ENCODE data around the gene ZNF385D. TPM values are rescaled to one million over a fixed set of nuclear protein-coding genes. Genes with fewer than 3 reads are reported as not detected.

ZNF385D gene
- total RNA-seq, 4 donors from 2014 or later: 0.41 to 5.0 (median 1.6) TPM

DNA sequence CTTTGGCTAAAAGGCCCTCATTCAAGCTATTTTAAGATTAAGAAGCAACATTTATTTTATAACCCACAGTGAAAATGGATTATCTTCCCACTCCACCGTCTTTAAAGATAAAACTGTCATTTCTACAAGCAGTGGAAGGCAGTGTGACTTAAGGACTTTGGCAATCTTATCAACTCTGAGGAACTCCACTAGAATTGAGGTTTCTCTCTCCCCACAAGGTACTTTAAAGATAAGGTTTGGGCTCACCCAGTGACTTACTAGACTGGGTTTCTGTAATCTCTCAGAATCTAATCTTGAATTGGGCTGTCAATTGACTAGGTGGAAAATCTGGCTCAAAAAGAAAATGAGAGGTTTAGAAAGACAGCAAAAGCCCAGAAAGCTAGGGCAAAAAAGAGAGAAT lies 21.7 kb downstream of the ZNF385D start:
- no peak for ATAC-seq
- intact Hi-C loops (cut with DNase I; ENCODE audit: low total_unique reads): no loop called here
- Histone ChIP-seq H3K27me3 (no peaks in the 10 kb centered on the region), H3K36me3 (no peaks in the 10 kb centered on the region), H3K9me3 (no peaks in the 10 kb centered on the region), H3K4me3 (no peak overlapping the region), H3K4me1 (no peaks in the 10 kb centered on the region), H3K27ac (no peak overlapping the region)
- in situ Hi-C loops (cut with MboI; ENCODE audit: low sequenced_read_pairs in 4 of 4): no loop called here
- TF ChIP-seq POLR2A (IDR thresholded peaks at IDR 0.05): no peak
- TF ChIP-seq, protein P1, sequence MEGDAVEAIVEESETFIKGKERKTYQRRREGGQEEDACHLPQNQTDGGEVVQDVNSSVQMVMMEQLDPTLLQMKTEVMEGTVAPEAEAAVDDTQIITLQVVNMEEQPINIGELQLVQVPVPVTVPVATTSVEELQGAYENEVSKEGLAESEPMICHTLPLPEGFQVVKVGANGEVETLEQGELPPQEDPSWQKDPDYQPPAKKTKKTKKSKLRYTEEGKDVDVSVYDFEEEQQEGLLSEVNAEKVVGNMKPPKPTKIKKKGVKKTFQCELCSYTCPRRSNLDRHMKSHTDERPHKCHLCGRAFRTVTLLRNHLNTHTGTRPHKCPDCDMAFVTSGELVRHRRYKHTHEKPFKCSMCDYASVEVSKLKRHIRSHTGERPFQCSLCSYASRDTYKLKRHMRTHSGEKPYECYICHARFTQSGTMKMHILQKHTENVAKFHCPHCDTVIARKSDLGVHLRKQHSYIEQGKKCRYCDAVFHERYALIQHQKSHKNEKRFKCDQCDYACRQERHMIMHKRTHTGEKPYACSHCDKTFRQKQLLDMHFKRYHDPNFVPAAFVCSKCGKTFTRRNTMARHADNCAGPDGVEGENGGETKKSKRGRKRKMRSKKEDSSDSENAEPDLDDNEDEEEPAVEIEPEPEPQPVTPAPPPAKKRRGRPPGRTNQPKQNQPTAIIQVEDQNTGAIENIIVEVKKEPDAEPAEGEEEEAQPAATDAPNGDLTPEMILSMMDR (IDR thresholded peaks at IDR 0.05 in 4 of 5, conservative IDR thresholded peaks at IDR 0.05 in 1 of 5): no peak
- no peak for DNase-seq

DNA sequence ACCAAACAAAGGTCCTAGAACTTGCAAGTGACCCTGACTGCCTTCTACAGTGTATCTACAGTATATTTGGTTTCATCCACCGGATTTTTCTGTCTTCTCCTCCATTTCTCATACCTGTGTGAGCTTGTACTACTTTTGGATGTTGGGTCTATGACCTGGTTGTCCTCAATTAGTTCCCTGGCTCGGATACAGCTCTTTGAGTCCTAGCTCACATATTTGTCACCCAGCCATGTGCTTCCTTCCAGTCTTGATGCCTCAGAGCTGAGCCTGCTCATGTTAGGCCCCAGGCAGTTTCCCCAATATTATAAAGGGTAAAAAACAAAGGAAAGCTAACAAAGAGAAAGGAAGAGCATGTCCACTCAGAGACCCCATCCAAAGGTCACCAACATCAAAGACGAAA lies 28.2 kb downstream of the ZNF385D start:
- Histone ChIP-seq H3K36me3 (no peaks in the 10 kb centered on the region), H3K4me1 (no peaks in the 10 kb centered on the region), H3K27ac (no peak overlapping the region), H3K27me3 (no peaks in the 10 kb centered on the region), H3K9me3 (no peaks in the 10 kb centered on the region), H3K4me3 (no peak overlapping the region)
- DNase-seq (no peak), ATAC-seq (no peak)
- in situ Hi-C loops (cut with MboI; ENCODE audit: low sequenced_read_pairs in 4 of 4) (no loop called here), intact Hi-C loops (cut with DNase I; ENCODE audit: low total_unique reads) (no loop called here)
- TF ChIP-seq, protein P1 (IDR thresholded peaks at IDR 0.05 in 4 of 5, conservative IDR thresholded peaks at IDR 0.05 in 1 of 5): no peak
- TF ChIP-seq POLR2A (IDR thresholded peaks at IDR 0.05): no peak

DNA sequence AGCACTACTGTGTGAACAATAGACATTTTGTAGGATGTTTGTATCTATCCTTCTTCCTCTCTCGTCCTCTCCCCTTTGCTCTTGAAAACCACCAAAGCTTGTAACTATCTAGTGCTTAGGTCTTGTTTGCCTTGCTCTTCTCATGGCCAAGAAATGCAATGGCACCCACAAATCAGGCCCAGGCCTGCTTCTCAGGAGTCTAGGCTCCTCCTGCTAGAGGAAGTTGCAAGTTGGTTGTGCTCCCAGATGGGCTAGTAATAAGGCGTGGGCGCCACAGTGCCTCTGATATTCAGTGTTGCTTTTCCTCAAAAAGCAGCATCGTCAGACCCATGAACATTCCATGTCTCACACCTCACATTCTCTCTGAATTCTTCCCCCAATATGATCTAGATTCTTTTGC lies 28.7 kb downstream of the ZNF385D start:
- TF ChIP-seq, protein P1 (IDR thresholded peaks at IDR 0.05 in 4 of 5, conservative IDR thresholded peaks at IDR 0.05 in 1 of 5): no peak
- TF ChIP-seq POLR2A (IDR thresholded peaks at IDR 0.05): no peak
- intact Hi-C loops (cut with DNase I; ENCODE audit: low total_unique reads): no loop called here
- DNase-seq (no peak), ATAC-seq (no peak)
- H3K4me3 ChIP-seq: no peak overlapping the region
- in situ Hi-C loops (cut with MboI; ENCODE audit: low sequenced_read_pairs in 4 of 4): no loop called here
- no peaks in the 10 kb centered on the region for H3K27me3 ChIP-seq
- H3K9me3 ChIP-seq: no peaks in the 10 kb centered on the region
- no peaks in the 10 kb centered on the region for H3K36me3 ChIP-seq
- no peaks in the 10 kb centered on the region for H3K4me1 ChIP-seq
- H3K27ac ChIP-seq: no peak overlapping the region

DNA sequence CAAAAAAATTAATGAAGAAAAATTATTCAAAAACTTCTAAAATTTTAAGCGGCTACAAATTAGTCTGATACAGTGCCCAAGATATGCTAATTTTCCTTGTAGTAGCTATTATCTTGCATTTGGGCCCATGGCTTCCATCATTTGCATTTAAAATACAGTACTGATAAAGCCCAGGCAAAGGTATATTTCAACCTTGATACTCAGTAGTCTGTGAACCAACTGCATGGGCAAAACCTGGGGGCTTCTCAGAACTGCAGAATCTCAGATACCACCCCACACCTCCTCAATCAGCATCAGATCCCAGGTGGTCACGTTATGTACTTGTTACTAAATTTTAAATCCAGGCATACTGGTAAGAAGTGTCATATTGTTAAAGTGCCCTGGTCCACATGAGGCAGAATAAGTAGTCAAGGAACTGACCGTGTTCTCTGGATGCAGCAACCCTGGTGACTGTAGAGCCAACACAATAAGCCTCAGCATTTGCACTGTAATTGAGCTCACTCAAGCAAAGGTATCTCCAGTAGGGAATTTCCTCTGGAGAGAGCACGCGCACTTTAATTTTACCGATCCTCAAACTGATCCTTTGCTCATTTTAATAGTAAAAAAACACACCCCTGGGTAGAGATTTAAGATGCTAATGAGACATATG lies 31.9 kb downstream of the ZNF385D start:
- no peak for TF ChIP-seq POLR2A (IDR thresholded peaks at IDR 0.05)
- TF ChIP-seq, protein P1 (IDR thresholded peaks at IDR 0.05 in 4 of 5, conservative IDR thresholded peaks at IDR 0.05 in 1 of 5): no peak
- ATAC-seq (no peak), DNase-seq (no peak)
- H3K27ac ChIP-seq: no peak overlapping the region
- intact Hi-C loops (cut with DNase I; ENCODE audit: low total_unique reads): no loop called here
- no peak overlapping the region for H3K4me3 ChIP-seq
- no peaks in the 10 kb centered on the region for H3K9me3 ChIP-seq
- H3K27me3 ChIP-seq: no peaks in the 10 kb centered on the region
- H3K4me1 ChIP-seq: no peaks in the 10 kb centered on the region
- in situ Hi-C loops (cut with MboI; ENCODE audit: low sequenced_read_pairs in 4 of 4): no loop called here
- H3K36me3 ChIP-seq: no peaks in the 10 kb centered on the region

Measured in gastrocnemius medialis (tissue), 4 donors.